ENCODE measurements around the gene KRTAP6-1.

Gene KRTAP6-1

GRCh38 chr21:30567617-30568016, 46.1 kb downstream of the KRTAP6-1 start:
- no peak for DNase-seq

DNA sequence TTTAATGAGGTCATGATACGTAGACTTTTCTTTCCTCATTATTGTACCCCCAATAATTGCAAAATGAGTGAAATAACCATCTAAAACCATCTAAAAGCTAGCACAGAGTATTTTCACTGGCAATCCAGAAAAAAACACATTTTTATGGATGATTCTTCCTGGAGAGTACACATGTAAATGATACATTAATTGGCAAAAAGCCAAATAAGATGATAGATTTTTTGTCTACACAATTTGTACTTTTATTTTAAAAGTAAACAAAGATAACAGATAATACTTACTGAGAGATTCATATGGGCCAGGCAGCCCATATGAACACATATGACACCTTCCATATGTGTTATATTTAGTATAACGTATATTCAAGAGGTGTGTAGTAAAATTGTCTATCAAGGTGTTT, 50.1 kb downstream of the KRTAP6-1 start:
- no peak for DNase-seq

Data from activated naive CD4-positive, alpha-beta T cell (primary cell).